ENCODE data around the gene SLC66A1.

Gene SLC66A1

DNA sequence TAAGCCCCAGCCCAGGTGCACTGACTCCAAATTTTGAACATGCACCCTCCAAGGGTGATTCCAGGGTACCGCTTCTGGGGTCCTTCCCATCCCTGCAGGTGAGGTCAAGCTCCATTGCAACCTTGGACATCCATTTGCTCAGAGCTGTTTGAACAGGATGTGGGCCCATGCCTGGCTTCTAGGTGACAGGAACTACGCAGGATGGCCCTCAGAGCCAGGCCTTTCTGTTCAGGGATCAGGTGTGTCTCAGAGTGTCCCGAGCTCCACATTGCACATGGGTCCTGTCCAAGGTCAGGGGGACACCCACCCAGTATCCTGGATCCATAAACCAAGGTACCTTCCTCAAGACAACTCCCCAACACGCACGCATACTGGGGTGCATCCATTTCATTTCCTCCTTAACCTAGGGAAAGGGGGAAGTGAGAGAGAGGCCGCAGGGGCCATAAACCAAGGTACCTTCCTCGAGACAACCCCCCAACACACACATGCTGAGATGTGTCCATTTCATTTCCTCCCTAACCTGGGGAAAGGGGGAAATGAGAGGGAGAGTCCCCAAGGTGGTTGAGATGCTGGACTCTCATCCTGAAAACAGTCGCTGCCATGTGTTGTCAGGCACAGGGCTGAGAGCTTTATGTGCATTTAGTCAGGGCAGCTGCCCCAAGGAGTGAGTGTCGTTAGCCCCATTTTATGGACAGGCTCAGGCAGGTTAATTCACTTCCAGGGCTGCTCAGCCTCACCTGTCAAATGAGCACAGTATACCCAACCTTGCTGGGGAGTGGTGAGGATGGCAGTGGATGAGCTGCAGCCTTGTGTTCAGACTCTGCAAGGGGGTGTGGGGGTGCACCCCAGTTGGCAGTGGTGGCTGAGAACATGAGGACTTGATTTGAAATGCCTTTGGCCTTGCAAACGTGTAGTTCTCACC lies 2.1 kb downstream of the SLC66A1 start:
- peak overlapping the region; percentile 38 to 84 (median 81) for H3K4me3 Mint-ChIP-seq
- H3K9me3 Mint-ChIP-seq: no peaks in the 10 kb centered on the region
- peaks cover 25% of the 10 kb centered on the region for H3K4me1 Mint-ChIP-seq
- TF ChIP-seq, protein P1, sequence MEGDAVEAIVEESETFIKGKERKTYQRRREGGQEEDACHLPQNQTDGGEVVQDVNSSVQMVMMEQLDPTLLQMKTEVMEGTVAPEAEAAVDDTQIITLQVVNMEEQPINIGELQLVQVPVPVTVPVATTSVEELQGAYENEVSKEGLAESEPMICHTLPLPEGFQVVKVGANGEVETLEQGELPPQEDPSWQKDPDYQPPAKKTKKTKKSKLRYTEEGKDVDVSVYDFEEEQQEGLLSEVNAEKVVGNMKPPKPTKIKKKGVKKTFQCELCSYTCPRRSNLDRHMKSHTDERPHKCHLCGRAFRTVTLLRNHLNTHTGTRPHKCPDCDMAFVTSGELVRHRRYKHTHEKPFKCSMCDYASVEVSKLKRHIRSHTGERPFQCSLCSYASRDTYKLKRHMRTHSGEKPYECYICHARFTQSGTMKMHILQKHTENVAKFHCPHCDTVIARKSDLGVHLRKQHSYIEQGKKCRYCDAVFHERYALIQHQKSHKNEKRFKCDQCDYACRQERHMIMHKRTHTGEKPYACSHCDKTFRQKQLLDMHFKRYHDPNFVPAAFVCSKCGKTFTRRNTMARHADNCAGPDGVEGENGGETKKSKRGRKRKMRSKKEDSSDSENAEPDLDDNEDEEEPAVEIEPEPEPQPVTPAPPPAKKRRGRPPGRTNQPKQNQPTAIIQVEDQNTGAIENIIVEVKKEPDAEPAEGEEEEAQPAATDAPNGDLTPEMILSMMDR (IDR thresholded peaks at IDR 0.05; ENCODE audit: unreplicated experiment in 3 of 3): no peak
- no peaks in the 10 kb centered on the region for H3K27me3 Mint-ChIP-seq (ENCODE audit: low read depth)
- peaks cover 20% of the 10 kb centered on the region for H3K36me3 Mint-ChIP-seq (ENCODE audit: low read depth)
- H3K27ac Mint-ChIP-seq: no peak overlapping the region

DNA sequence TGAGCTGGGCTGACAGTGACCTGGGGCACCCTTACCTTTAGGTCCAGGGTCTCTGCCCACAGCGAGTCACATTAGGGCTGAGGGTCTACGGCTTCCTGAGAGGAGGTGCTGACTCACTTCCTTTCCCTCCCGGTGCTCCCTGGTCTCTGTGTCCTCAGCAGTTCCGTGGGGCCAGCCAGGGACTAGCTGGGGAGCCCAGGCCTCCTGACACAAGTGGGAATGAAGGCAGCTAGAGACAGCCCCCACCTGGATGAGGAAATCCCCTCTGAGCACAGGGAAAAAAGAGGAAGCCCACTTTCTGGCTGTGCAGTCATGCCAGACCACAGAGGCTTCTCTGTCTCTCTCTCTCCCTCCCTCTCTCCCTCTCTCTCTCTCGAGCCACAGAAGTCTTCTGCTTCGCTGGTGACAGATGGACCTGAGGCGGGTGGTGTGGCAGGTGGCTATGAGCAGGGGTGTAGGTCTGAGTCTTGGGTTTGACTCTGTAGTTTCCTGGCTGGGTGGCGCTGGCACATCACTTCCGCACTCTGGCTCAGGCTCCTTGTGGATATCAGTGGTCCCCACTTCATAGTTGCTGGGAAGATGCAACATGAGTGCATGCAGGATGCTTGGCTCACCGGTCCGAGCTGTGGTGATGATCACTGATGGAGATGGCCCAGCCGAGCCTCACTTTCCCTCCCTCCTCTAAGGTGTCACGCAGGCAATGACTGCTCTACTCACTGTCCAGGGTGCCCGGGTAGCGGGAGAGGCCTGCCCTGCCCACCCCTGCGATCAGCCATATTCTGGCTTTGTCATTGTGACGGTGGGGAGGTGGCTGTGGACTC lies 3.5 kb downstream of the SLC66A1 start:
- TF ChIP-seq, protein P1 (IDR thresholded peaks at IDR 0.05; ENCODE audit: unreplicated experiment in 3 of 3): no peak
- no peaks in the 10 kb centered on the region for H3K9me3 Mint-ChIP-seq
- peak overlapping the region; percentile 40 to 71 (median 57) for H3K4me3 Mint-ChIP-seq
- H3K27ac Mint-ChIP-seq: no peak overlapping the region
- no peaks in the 10 kb centered on the region for H3K27me3 Mint-ChIP-seq (ENCODE audit: low read depth)
- peaks cover 22% of the 10 kb centered on the region for H3K36me3 Mint-ChIP-seq (ENCODE audit: low read depth)
- H3K4me1 Mint-ChIP-seq: peaks cover 23% of the 10 kb centered on the region

DNA sequence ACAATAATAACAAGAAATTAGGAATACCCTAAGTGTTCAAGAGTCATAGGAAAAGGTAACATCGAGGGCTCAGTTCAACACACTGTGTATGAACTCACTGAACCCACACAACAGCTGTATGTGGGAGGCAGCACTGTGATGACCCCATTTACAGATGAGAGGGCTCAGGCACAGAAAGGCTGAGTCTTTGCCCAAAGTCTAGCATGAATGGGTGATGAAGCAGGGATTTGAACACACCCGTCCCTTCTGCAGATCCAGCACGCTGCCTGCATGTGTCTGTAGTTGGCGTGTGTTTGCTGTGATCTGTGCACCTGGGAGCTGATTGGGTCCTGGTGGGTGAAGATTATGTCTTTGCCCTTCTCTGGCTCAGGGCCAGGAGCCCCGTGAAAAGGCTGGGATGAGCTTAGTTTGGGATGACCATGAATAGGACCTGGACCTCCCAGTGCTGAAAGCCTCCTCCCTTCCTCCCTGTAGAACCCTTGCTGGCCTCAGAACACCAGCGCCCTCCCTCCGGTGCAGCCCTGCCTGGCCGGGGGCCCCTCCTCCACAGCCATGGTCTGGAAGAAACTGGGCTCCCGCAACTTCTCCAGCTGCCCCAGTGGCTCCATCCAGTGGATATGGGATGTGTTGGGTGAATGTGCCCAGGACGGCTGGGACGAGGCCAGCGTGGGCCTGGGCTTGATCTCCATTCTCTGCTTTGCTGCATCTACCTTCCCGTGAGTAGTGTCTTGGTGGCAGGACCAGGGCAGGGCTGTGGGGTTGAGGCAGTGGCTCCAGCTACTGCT lies 5.2 kb downstream of the SLC66A1 start:
- Mint-ChIP-seq H3K27me3 (ENCODE audit: low read depth) (no peaks in the 10 kb centered on the region), H3K27ac (no peak overlapping the region), H3K36me3 (ENCODE audit: low read depth) (peaks cover 33% of the 10 kb centered on the region), H3K9me3 (no peaks in the 10 kb centered on the region), H3K4me1 (peaks cover 15% of the 10 kb centered on the region), H3K4me3 (no peak overlapping the region)
- TF ChIP-seq, protein P1 (IDR thresholded peaks at IDR 0.05; ENCODE audit: unreplicated experiment in 3 of 3): no peak

DNA sequence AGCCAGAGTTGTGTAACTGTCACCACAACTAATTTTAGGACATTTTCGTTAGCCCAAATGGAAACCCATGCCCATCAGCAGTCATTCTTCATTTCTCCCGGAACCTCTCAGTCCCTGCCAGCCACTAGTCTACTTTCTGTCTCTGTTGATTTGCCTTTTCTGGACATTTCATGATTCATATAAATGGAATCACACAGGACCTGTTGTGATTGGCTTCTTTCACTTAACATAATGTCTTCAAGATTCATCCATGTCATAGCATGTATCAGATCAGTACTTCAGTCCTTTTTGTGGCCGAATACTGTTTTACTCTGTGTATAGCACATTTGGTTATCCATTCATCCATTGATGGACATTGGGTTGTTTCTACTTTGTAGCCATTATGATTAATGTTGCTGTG lies 7.1 kb downstream of the SLC66A1 start:
- Mint-ChIP-seq H3K4me1 (peaks cover 7% of the 10 kb centered on the region), H3K27ac (no peak overlapping the region), H3K36me3 (ENCODE audit: low read depth) (peaks cover 39% of the 10 kb centered on the region), H3K27me3 (ENCODE audit: low read depth) (no peaks in the 10 kb centered on the region), H3K4me3 (no peak overlapping the region), H3K9me3 (no peaks in the 10 kb centered on the region)
- TF ChIP-seq, protein P1 (IDR thresholded peaks at IDR 0.05; ENCODE audit: unreplicated experiment in 3 of 3): no peak

DNA sequence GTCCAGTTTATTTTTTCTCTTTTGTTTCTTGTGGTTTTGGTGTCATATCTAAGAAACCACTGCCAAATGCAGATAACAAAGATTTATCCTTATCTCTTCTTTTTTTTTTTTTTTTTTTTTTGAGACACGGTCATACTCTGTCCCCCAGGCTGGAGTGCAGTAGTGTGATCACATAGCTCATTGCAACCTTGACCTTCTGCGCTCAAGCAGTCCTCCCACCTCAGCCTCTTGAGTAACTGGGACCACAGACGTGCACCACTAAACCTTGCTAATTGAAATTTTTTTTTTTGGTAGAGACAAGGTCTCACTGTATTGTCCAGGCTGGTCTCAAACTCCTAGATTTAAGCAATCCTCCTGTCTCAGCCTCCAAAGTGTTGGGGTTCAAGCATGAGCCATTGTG lies 8.9 kb downstream of the SLC66A1 start:
- TF ChIP-seq, protein P1 (IDR thresholded peaks at IDR 0.05; ENCODE audit: unreplicated experiment in 3 of 3): no peak
- peaks cover under 1% of the 10 kb centered on the region for H3K4me1 Mint-ChIP-seq
- no peak overlapping the region for H3K4me3 Mint-ChIP-seq
- peaks cover 34% of the 10 kb centered on the region for H3K36me3 Mint-ChIP-seq (ENCODE audit: low read depth)
- no peaks in the 10 kb centered on the region for H3K27me3 Mint-ChIP-seq (ENCODE audit: low read depth)
- no peaks in the 10 kb centered on the region for H3K9me3 Mint-ChIP-seq
- no peak overlapping the region for H3K27ac Mint-ChIP-seq
